GM23338 (cell line): ENCODE results near the gene ACTR2. TPM values are rescaled to one million over a fixed set of nuclear protein-coding genes. Genes with fewer than 3 reads are reported as not detected.
"Not testable (repeated sequence)": the region's sequence is repeated elsewhere in the genome, so short reads cannot be mapped to it uniquely, and the experiment has no call there.

Experiments used
- ATAC-seq: fragments of 200-7000 bp; cut with Tn5 transposase; 3 replicates; pipeline ENCODE4 v1.9.1; 2020
- DNase-seq: peaks from one replicate; pipeline ENCODE4 v3.0.0-alpha.2; 2015; ENCODE audit warnings: low spot score
- H2AFZ ChIP-seq: fragments of 200-600 bp; sonication (generic); 2 replicates; pipeline ENCODE4 v1.8.0; 2016; ENCODE audit warnings: antibody characterized with exemption, mild to moderate bottlenecking, moderate library complexity
- H3F3A ChIP-seq: fragments of 200-600 bp; sonication (generic); replicated peaks from 2 replicates; pipeline ENCODE4 v1.8.0; 2017; ENCODE audit warnings: antibody characterized with exemption, mixed run types, low read depth
- H3K27ac ChIP-seq: fragments of 200-600 bp; sonication (generic); 2 replicates; pipeline ENCODE4 v1.6.1; 2016; ENCODE audit warnings: low read depth
- H3K27me3 ChIP-seq: fragments of 200-600 bp; sonication (generic); 2 replicates; pipeline ENCODE4 v1.8.0; 2016; ENCODE audit warnings: mild to moderate bottlenecking, mixed run types, moderate library complexity; ENCODE audit not compliant: insufficient read depth
- H3K36me3 ChIP-seq: fragments of 200-600 bp; sonication (generic); 2 replicates; pipeline ENCODE4 v1.8.0; 2016; ENCODE audit warnings: mild to moderate bottlenecking; ENCODE audit not compliant: insufficient read depth
- H3K4me1 ChIP-seq: fragments of 200-600 bp; sonication (generic); 2 replicates; pipeline ENCODE4 v1.8.0; 2016; ENCODE audit warnings: mild to moderate bottlenecking, moderate library complexity; ENCODE audit not compliant: insufficient read depth
- H3K4me2 ChIP-seq: fragments of 200-600 bp; sonication (generic); 2 replicates; pipeline ENCODE4 v1.7.1; 2017; ENCODE audit warnings: mixed run types
- H3K4me3 ChIP-seq: fragments of 200-600 bp; sonication (generic); 2 replicates; pipeline ENCODE4 v1.6.1; 2016; ENCODE audit warnings: mixed run types
- H3K79me2 ChIP-seq: fragments of 200-600 bp; sonication (generic); replicated peaks from 2 replicates; pipeline ENCODE4 v1.8.0; 2017; ENCODE audit warnings: mild to moderate bottlenecking; ENCODE audit not compliant: insufficient read depth
- H3K9me2 ChIP-seq: fragments of 200-600 bp; sonication (generic); 2 replicates; pipeline ENCODE4 v1.8.0; 2017; ENCODE audit not compliant: insufficient read depth
- H4K20me1 ChIP-seq: fragments of 200-600 bp; sonication (generic); replicated peaks from 2 replicates; pipeline ENCODE4 v1.8.0; 2017; ENCODE audit warnings: mild to moderate bottlenecking; ENCODE audit not compliant: insufficient read depth
- H3K27ac Mint-ChIP-seq: 2 replicates; pipeline ENCODE4 v1.8.0; 2020; ENCODE audit warnings: inconsistent platforms, mild to moderate bottlenecking, moderate library complexity, mixed read lengths
- H3K27me3 Mint-ChIP-seq: 3 replicates; pipeline ENCODE4 v1.8.0; 2022; ENCODE audit warnings: low read depth, mild to moderate bottlenecking, moderate library complexity, mixed read lengths, inconsistent platforms; ENCODE audit not compliant: insufficient read depth, poor library complexity
- H3K36me3 Mint-ChIP-seq: 3 replicates; pipeline ENCODE4 v1.8.0; 2021; ENCODE audit warnings: low read depth, mild to moderate bottlenecking, inconsistent platforms, moderate library complexity, mixed read lengths
- H3K4me1 Mint-ChIP-seq: 3 replicates; pipeline ENCODE4 v1.8.0; 2020; ENCODE audit warnings: mild to moderate bottlenecking, inconsistent platforms, mixed read lengths
- H3K4me3 Mint-ChIP-seq: 3 replicates; pipeline ENCODE4 v1.8.0; 2021; ENCODE audit warnings: moderate library complexity, mild to moderate bottlenecking, inconsistent platforms, mixed read lengths
- H3K9me3 Mint-ChIP-seq: 3 replicates; pipeline ENCODE4 v1.8.0; 2020; ENCODE audit warnings: moderate library complexity, mild to moderate bottlenecking, inconsistent platforms, mixed read lengths
- CREB1 ChIP-seq: fragments of 250-450 bp; sonication (Bioruptor Pico); IDR thresholded peaks from 2 replicates; pipeline ENCODE4 v1.5.0; 2020; ENCODE audit warnings: low read depth, mild to moderate bottlenecking, moderate library complexity
- ETS1 ChIP-seq: IDR thresholded peaks from 2 replicates; pipeline ENCODE4 v1.6.1; 2016; ENCODE audit warnings: antibody characterized with exemption
- EZH2 ChIP-seq: fragments of 200-600 bp; sonication (generic); IDR thresholded peaks from one replicate; pipeline ENCODE4 v1.8.0; 2017; ENCODE audit warnings: antibody characterized with exemption, mild to moderate bottlenecking, low read depth; ENCODE audit not compliant: unreplicated experiment
- EZH2phosphoT487 ChIP-seq: fragments of 200-600 bp; sonication (generic); IDR thresholded peaks from one replicate; pipeline ENCODE4 v1.8.1; 2018; ENCODE audit warnings: antibody characterized with exemption; ENCODE audit not compliant: unreplicated experiment
- JUNB ChIP-seq: IDR thresholded peaks from one replicate; pipeline ENCODE4 v1.6.1; 2016; ENCODE audit warnings: antibody characterized with exemption; ENCODE audit not compliant: unreplicated experiment
- STAT1 ChIP-seq: IDR thresholded peaks from one replicate; pipeline ENCODE4 v1.6.1; 2016; ENCODE audit warnings: antibody characterized with exemption; ENCODE audit not compliant: unreplicated experiment
- ZNF114 ChIP-seq: fragments of 250-450 bp; sonication (Bioruptor Pico); IDR thresholded peaks from 2 replicates; pipeline ENCODE4 v1.5.0; 2020; ENCODE audit warnings: mild to moderate bottlenecking, moderate library complexity
- ZNF331 ChIP-seq: fragments of 250-450 bp; sonication (Bioruptor Pico); IDR thresholded peaks from 2 replicates; pipeline ENCODE4 v1.5.0; 2020; ENCODE audit warnings: low read depth, mild to moderate bottlenecking, moderate library complexity
- polyA plus RNA-seq: library from polyadenylated mRNA; unstranded; fragments of >200 nt; fragmentation: Nextera tagmentation; extraction: Ambion mirVana; gene quantifications from 2 replicates; pipeline ENCODE4 v1.2.1, GENCODE V29; 2016
- total RNA-seq: library from RNA; depleted of rRNA; stranded (reverse); fragments of >200 nt; shearing (Covaris generic); gene quantifications from 2 replicates; pipeline ENCODE4 v1.2.3, GENCODE V29; 2014
- TF ChIP-seq, protein P1 (sequence below): IDR thresholded peaks from one replicate; pipeline ENCODE4 v1.6.1; 2018; ENCODE audit warnings: antibody characterized with exemption; ENCODE audit not compliant: unreplicated experiment

ACTR2 gene
- total and polyA plus RNA-seq, 2 experiments from 2014 or later, result 73.6 to 87.6 TPM

DNA sequence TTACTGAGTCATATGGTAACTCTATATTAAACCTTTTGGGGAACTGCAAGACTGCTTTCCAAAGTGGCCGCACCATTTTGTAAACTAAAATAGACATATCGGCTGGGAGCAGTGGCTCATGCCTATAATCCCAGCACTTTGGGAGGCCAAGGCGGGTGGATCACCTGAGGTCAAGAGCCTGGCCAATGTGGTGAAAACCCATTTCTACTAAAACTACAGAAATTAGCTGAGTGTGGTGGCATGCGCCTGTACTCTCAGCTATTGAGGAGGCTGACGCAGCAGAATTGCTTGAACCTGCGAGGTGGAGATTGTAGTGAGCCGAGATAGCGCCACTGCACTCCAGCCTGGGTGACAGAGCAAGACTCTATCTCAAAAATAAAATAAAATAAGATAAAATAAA is 6.4 kb upstream of the ACTR2 start:
- not testable (repeated sequence) for H2AFZ ChIP-seq, H3K27me3 Mint-ChIP-seq, H3K36me3 ChIP-seq, H3K27me3 ChIP-seq, H3K4me1 ChIP-seq, H3K36me3 Mint-ChIP-seq, H3K4me1 Mint-ChIP-seq, H3K27ac ChIP-seq, H3K9me2 ChIP-seq, H3K4me3 Mint-ChIP-seq, H3K79me2 ChIP-seq, H3K4me2 ChIP-seq, H3K27ac Mint-ChIP-seq, H3K4me3 ChIP-seq, H3K9me3 Mint-ChIP-seq, H4K20me1 ChIP-seq, DNase-seq, H3F3A ChIP-seq, ATAC-seq

- Histone ChIP-seq H2AFZ (peak overlapping the region; percentile 97), H3K79me2 (peaks cover 54% of the 10 kb centered on the region), H3F3A (no peaks in the 10 kb centered on the region), H3K4me2 (peak overlapping the region; percentile 91), H3K27ac (peak overlapping the region; percentile 45; the same call in 1 of the 2 replicates), H4K20me1 (peaks cover 25% of the 10 kb centered on the region), H3K4me3 (peak overlapping the region; percentile 96), H3K4me1 (peaks cover 21% of the 10 kb centered on the region), H3K36me3 (no peaks in the 10 kb centered on the region), H3K9me2 (no peaks in the 10 kb centered on the region), H3K27me3 (no peaks in the 10 kb centered on the region)
- Mint-ChIP-seq H3K36me3 (no peaks in the 10 kb centered on the region), H3K27me3 (peaks cover 7% of the 10 kb centered on the region), H3K4me3 (peak overlapping the region; percentile 98), H3K9me3 (no peaks in the 10 kb centered on the region; the same call in 2 of the 3 replicates), H3K27ac (peak overlapping the region; percentile 94), H3K4me1 (peaks cover 10% of the 10 kb centered on the region)
- peak; percentile 13 for ATAC-seq
- peak; percentile 27 for DNase-seq
- TF ChIP-seq EZH2phosphoT487 (no peak), ETS1 (0 out of 2 replicates have a peak, but pooled peaks have one; percentile 0)
- TF ChIP-seq, protein P1, sequence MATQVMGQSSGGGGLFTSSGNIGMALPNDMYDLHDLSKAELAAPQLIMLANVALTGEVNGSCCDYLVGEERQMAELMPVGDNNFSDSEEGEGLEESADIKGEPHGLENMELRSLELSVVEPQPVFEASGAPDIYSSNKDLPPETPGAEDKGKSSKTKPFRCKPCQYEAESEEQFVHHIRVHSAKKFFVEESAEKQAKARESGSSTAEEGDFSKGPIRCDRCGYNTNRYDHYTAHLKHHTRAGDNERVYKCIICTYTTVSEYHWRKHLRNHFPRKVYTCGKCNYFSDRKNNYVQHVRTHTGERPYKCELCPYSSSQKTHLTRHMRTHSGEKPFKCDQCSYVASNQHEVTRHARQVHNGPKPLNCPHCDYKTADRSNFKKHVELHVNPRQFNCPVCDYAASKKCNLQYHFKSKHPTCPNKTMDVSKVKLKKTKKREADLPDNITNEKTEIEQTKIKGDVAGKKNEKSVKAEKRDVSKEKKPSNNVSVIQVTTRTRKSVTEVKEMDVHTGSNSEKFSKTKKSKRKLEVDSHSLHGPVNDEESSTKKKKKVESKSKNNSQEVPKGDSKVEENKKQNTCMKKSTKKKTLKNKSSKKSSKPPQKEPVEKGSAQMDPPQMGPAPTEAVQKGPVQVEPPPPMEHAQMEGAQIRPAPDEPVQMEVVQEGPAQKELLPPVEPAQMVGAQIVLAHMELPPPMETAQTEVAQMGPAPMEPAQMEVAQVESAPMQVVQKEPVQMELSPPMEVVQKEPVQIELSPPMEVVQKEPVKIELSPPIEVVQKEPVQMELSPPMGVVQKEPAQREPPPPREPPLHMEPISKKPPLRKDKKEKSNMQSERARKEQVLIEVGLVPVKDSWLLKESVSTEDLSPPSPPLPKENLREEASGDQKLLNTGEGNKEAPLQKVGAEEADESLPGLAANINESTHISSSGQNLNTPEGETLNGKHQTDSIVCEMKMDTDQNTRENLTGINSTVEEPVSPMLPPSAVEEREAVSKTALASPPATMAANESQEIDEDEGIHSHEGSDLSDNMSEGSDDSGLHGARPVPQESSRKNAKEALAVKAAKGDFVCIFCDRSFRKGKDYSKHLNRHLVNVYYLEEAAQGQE, result no peak
These were observed 593 bp upstream of the ACTR2 start for GRCh38 chr2:65227020-65227455.

GRCh38 chr2:65228263-65228750 is 676 bp downstream of the ACTR2 start:
- Histone ChIP-seq H3K4me3 (peak overlapping the region; percentile 96), H3K79me2 (peaks cover 67% of the 10 kb centered on the region), H3K4me2 (peak overlapping the region; percentile 88), H3K9me2 (no peaks in the 10 kb centered on the region), H3F3A (no peaks in the 10 kb centered on the region), H3K36me3 (no peaks in the 10 kb centered on the region), H3K4me1 (peaks cover 21% of the 10 kb centered on the region), H3K27ac (peak overlapping the region; percentile 81), H4K20me1 (peaks cover 35% of the 10 kb centered on the region), H2AFZ (peak overlapping the region; percentile 95), H3K27me3 (no peaks in the 10 kb centered on the region)
- DNase-seq (peak; percentile 48), ATAC-seq (no peak)
- H3K9me3 Mint-ChIP-seq, result no peaks in the 10 kb centered on the region; the same call in 2 of the 3 replicates
- no peaks in the 10 kb centered on the region for H3K36me3 Mint-ChIP-seq
- peaks cover 10% of the 10 kb centered on the region for H3K4me1 Mint-ChIP-seq
- H3K27ac Mint-ChIP-seq, result peak overlapping the region; percentile 94
- peaks cover 5% of the 10 kb centered on the region for H3K27me3 Mint-ChIP-seq
- H3K4me3 Mint-ChIP-seq, result peak overlapping the region; percentile 98
- TF ChIP-seq ZNF114 (no peak), STAT1 (no peak), EZH2phosphoT487 (no peak), ETS1 (no peak), EZH2 (no peak), JUNB (no peak), ZNF331 (no peak), CREB1 (CRISPR knock-in tag) (no peak)
- TF ChIP-seq, protein P1, result no peak
